ENCODE measurements around the gene GABBR2. TPM values are rescaled to one million over a fixed set of nuclear protein-coding genes. Genes with fewer than 3 reads are reported as not detected.

Gene GABBR2
- total RNA-seq, 2 experiments from 2014 or later = not detected

GRCh38 chr9:98728500-98728899 lies 19.8 kb upstream of the GABBR2 start:
- Histone ChIP-seq H3K4me3 (ENCODE audit: low read length) (no peak overlapping the region), H3K9me3 (ENCODE audit: control insufficient read depth in 1 of 2, insufficient read depth in 1 of 2, low read length in 2 of 2) (peaks cover 0 to 2% of the 10 kb centered on the region in 2 experiments), H3K36me3 (ENCODE audit: insufficient read depth, low read length) (no peaks in the 10 kb centered on the region), H3K27ac (ENCODE audit: low read depth in 1 of 2, low read length in 2 of 2) (no peak overlapping the region), H3K4me1 (ENCODE audit: insufficient read depth, low read length) (no peaks in the 10 kb centered on the region), H3K27me3 (ENCODE audit: control insufficient read depth in 1 of 2, insufficient read depth in 2 of 2, low read length in 2 of 2) (peaks cover 5 to 14% of the 10 kb centered on the region in 2 experiments)
- Mint-ChIP-seq H3K27ac (no peak overlapping the region), H3K27me3 (peaks cover 17% of the 10 kb centered on the region), H3K9me3 (peaks cover 3% of the 10 kb centered on the region), H3K4me3 (no peak overlapping the region), H3K36me3 (ENCODE audit: low read depth) (peaks cover 6% of the 10 kb centered on the region), H3K4me1 (ENCODE audit: low read depth) (no peaks in the 10 kb centered on the region)
- CTCF ChIA-PET = no interaction called here
- TF ChIP-seq CTCF (IDR thresholded peaks at IDR 0.05) = no peak
- intact Hi-C loops (cut with DNase I, micrococcal nuclease) = no loop called here
- POLR2A ChIA-PET = no interaction called here
- no peak for DNase-seq
- no peak for ATAC-seq (ENCODE audit: poor library complexity)

GRCh38 chr9:98727428-98727827 lies 18.7 kb upstream of the GABBR2 start:
- no peak for TF ChIP-seq CTCF (IDR thresholded peaks at IDR 0.05)
- Mint-ChIP-seq H3K9me3 (peaks cover 3% of the 10 kb centered on the region), H3K27ac (no peak overlapping the region), H3K36me3 (ENCODE audit: low read depth) (no peaks in the 10 kb centered on the region), H3K4me1 (ENCODE audit: low read depth) (no peaks in the 10 kb centered on the region), H3K27me3 (peaks cover 28% of the 10 kb centered on the region), H3K4me3 (no peak overlapping the region)
- Histone ChIP-seq H3K27me3 (ENCODE audit: control insufficient read depth in 1 of 2, insufficient read depth in 2 of 2, low read length in 2 of 2) (peaks cover 7 to 17% of the 10 kb centered on the region in 2 experiments), H3K4me1 (ENCODE audit: insufficient read depth, low read length) (no peaks in the 10 kb centered on the region), H3K36me3 (ENCODE audit: insufficient read depth, low read length) (no peaks in the 10 kb centered on the region), H3K4me3 (ENCODE audit: low read length) (no peak overlapping the region), H3K9me3 (ENCODE audit: control insufficient read depth in 1 of 2, insufficient read depth in 1 of 2, low read length in 2 of 2) (peaks cover 0 to 4% of the 10 kb centered on the region in 2 experiments), H3K27ac (ENCODE audit: low read depth in 1 of 2, low read length in 2 of 2) (no peak overlapping the region)
- POLR2A ChIA-PET = no interaction called here
- ATAC-seq (ENCODE audit: poor library complexity) = no peak
- DNase-seq = no peak
- CTCF ChIA-PET = no interaction called here
- intact Hi-C loops (cut with DNase I, micrococcal nuclease) = no loop called here

GRCh38 chr9:98726735-98727134 lies 18.0 kb upstream of the GABBR2 start:
- intact Hi-C loops (cut with DNase I, micrococcal nuclease) = no loop called here
- TF ChIP-seq CTCF (IDR thresholded peaks at IDR 0.05) = no peak
- H3K4me3 ChIP-seq (ENCODE audit: low read length) = no peak overlapping the region
- no peak overlapping the region for H3K27ac ChIP-seq (ENCODE audit: low read depth in 1 of 2, low read length in 2 of 2)
- DNase-seq (peak in 3 of 14 experiments; percentile 23 to 45 (median 40)), ATAC-seq (ENCODE audit: poor library complexity) (no peak)
- Mint-ChIP-seq H3K9me3 (peaks cover 3% of the 10 kb centered on the region), H3K36me3 (ENCODE audit: low read depth) (no peaks in the 10 kb centered on the region), H3K27me3 (peaks cover 35% of the 10 kb centered on the region), H3K4me1 (ENCODE audit: low read depth) (no peaks in the 10 kb centered on the region), H3K4me3 (no peak overlapping the region), H3K27ac (no peak overlapping the region)
- H3K4me1 ChIP-seq (ENCODE audit: insufficient read depth, low read length) = no peaks in the 10 kb centered on the region
- ChIA-PET CTCF (no interaction called here), POLR2A (no interaction called here)
- peaks cover 7 to 17% of the 10 kb centered on the region in 2 experiments for H3K27me3 ChIP-seq (ENCODE audit: control insufficient read depth in 1 of 2, insufficient read depth in 2 of 2, low read length in 2 of 2)
- peaks cover 0 to 4% of the 10 kb centered on the region in 2 experiments for H3K9me3 ChIP-seq (ENCODE audit: control insufficient read depth in 1 of 2, insufficient read depth in 1 of 2, low read length in 2 of 2)
- no peaks in the 10 kb centered on the region for H3K36me3 ChIP-seq (ENCODE audit: insufficient read depth, low read length)

Measured in CD4-positive, alpha-beta T cell (primary cell).